ENCODE data around the gene HSPA12B.
A peak's percentile ranks its signal among the peaks of the same experiment; 100 is the strongest.

Gene HSPA12B

GRCh38 chr20:3767110-3767426 lies 34.6 kb downstream of the HSPA12B start:
- DNase-seq = peak in 1 of 3 experiments; percentile 57

- peak; percentile 99 for DNase-seq
Measured at GRCh38 chr20:3767427-3768341, 35.2 kb downstream of the HSPA12B start, which contains the start of gene ADISSP. ADISSP (minus strand) TSS chr20:3767753; CDS start chr20:3760100, 7,653 bp downstream.

GRCh38 chr20:3768342-3769130 lies 36.1 kb downstream of the HSPA12B start:
- peak; percentile 84 to 97 (median 97) for DNase-seq

- no peak for DNase-seq
Measured at GRCh38 chr20:3771552-3772058, 39.1 kb downstream of the HSPA12B start.

GRCh38 chr20:3775457-3776108 lies 43.1 kb downstream of the HSPA12B start:
- DNase-seq = no peak

- no peak for DNase-seq
Measured at GRCh38 chr20:3777381-3777715, 44.9 kb downstream of the HSPA12B start.

- DNase-seq = peak; percentile 16 to 45 (median 26)
Measured at GRCh38 chr20:3777716-3778629, 45.5 kb downstream of the HSPA12B start.

- DNase-seq = no peak
Measured at GRCh38 chr20:3778976-3779375, 46.5 kb downstream of the HSPA12B start.

GRCh38 chr20:3781153-3781910 lies 48.8 kb downstream of the HSPA12B start, which contains the start of gene SPEF1:
SPEF1 (minus strand) TSS chr20:3781448; CDS start chr20:3781287, 161 bp downstream.
- peak; percentile 89 to 97 (median 93) for DNase-seq

- peak in 2 of 3 experiments; percentile 15 to 24 for DNase-seq
Measured at GRCh38 chr20:3782597-3782996, 50.1 kb downstream of the HSPA12B start.

- DNase-seq = peak in 2 of 3 experiments; percentile 14 to 24
Measured at GRCh38 chr20:3783068-3783489, 50.6 kb downstream of the HSPA12B start.

GRCh38 chr20:3783511-3784195 lies 51.2 kb downstream of the HSPA12B start:
- no peak for DNase-seq

GRCh38 chr20:3784216-3784853 lies 51.9 kb downstream of the HSPA12B start:
- DNase-seq = no peak

- no peak for DNase-seq
Measured at GRCh38 chr20:3784863-3785239, 52.4 kb downstream of the HSPA12B start.

GRCh38 chr20:3785240-3786125 lies 53.0 kb downstream of the HSPA12B start:
- DNase-seq = peak; percentile 48 to 83 (median 74)

GRCh38 chr20:3786126-3786484 lies 53.6 kb downstream of the HSPA12B start:
- DNase-seq = peak; percentile 61 to 83 (median 80)

GRCh38 chr20:3786665-3787323 lies 54.3 kb downstream of the HSPA12B start, which contains the start of gene CENPB:
CENPB (minus strand) TSS chr20:3786740; CDS start chr20:3786483, 257 bp downstream.
- peak; percentile 91 to 93 (median 92) for DNase-seq
